ENCODE results near the gene VPS16.

DNA sequence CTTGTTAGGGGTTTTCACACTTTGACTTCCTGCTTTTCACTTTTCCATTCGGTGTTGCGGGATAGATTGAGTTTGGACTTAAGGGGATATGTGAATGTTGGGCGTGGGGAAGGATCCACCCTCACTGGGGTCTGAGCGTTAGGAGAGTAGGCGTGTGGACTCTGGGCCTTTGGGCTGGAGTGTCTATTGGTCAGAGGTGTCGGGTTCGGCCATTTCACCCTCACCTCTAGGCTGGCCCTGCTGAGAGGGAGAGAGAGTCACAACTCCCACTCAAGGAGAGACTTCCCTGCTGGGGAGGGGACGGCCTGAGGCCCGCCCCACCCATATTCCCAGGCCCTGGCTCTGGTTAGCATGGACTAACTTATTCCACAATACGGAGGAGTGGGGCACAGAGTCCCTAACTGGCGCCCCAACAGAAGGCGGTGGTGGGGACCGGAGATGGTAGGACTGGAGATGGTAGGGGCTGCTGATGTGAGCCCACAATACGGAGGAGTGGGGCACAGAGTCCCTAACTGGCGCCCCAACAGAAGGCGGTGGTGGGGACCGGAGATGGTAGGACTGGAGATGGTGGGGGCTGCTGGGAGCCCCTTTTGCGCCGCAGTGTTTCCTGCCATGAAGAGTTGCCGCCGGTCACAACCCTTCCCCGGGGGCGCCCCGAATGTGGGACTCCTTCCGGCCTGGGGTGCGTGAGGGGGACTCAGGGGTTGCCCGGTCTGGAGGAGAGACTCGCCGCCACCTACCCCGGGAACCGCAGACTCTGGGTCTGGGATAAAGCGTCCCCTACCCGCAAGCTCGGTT lies 31.3 kb downstream of the VPS16 start:
- TF ChIP-seq, protein P1, sequence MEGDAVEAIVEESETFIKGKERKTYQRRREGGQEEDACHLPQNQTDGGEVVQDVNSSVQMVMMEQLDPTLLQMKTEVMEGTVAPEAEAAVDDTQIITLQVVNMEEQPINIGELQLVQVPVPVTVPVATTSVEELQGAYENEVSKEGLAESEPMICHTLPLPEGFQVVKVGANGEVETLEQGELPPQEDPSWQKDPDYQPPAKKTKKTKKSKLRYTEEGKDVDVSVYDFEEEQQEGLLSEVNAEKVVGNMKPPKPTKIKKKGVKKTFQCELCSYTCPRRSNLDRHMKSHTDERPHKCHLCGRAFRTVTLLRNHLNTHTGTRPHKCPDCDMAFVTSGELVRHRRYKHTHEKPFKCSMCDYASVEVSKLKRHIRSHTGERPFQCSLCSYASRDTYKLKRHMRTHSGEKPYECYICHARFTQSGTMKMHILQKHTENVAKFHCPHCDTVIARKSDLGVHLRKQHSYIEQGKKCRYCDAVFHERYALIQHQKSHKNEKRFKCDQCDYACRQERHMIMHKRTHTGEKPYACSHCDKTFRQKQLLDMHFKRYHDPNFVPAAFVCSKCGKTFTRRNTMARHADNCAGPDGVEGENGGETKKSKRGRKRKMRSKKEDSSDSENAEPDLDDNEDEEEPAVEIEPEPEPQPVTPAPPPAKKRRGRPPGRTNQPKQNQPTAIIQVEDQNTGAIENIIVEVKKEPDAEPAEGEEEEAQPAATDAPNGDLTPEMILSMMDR (conservative IDR thresholded peaks at IDR 0.05 in 1 of 2, IDR thresholded peaks at IDR 0.05 in 1 of 2; ENCODE audit: low read depth in 1 of 2, low read length in 2 of 2) = no peak
- TF ChIP-seq EZH2 (IDR thresholded peaks at IDR 0.05; ENCODE audit: low read length, missing control alignments) = no peak

Data from fibroblast of lung (primary cell).